WTC11 (cell line): ENCODE measurements around the gene FAM111A. TPM values are rescaled to one million over a fixed set of nuclear protein-coding genes. Genes with fewer than 3 reads are reported as not detected.

Experiments
- ATAC-seq: fragments of 200-7000 bp; cut with Tn5 transposase; 2 replicates; pipeline ENCODE4 v1.10.0; 2021; ENCODE audit warnings: mild to moderate bottlenecking, moderate library complexity
- CTCF ChIA-PET: fragments of 300-600 bp; sonication (Branson Sonifier 250); formaldehyde crosslinking; loops from one replicate; lab custom pipeline; 2021; ENCODE audit warnings: antibody characterized with exemption; lab: Charles Lee
- POLR2A ChIA-PET: fragments of 350-600 bp; sonication (Branson Sonifier 250); formaldehyde crosslinking; loops from one replicate; lab custom pipeline; 2021; ENCODE audit warnings: antibody characterized with exemption; lab: Charles Lee
- DNase-seq: peaks from one replicate; pipeline ENCODE4 v3.0.0; 2021; ENCODE audit warnings: low spot score
- H3K27ac Mint-ChIP-seq: 2 replicates; pipeline ENCODE4 v1.8.0; 2021; ENCODE audit warnings: mixed read lengths
- H3K27me3 Mint-ChIP-seq: 2 replicates; pipeline ENCODE4 v1.8.0; 2021; ENCODE audit warnings: low read depth, mild to moderate bottlenecking, moderate library complexity, mixed read lengths
- H3K36me3 Mint-ChIP-seq: 2 replicates; pipeline ENCODE4 v1.8.0; 2021; ENCODE audit warnings: mixed read lengths
- H3K4me1 Mint-ChIP-seq: 2 replicates; pipeline ENCODE4 v1.8.0; 2022; ENCODE audit warnings: mixed read lengths
- H3K4me3 Mint-ChIP-seq: 2 replicates; pipeline ENCODE4 v1.8.0; 2021; ENCODE audit warnings: mild to moderate bottlenecking, moderate library complexity, mixed read lengths
- H3K9me3 Mint-ChIP-seq: 2 replicates; pipeline ENCODE4 v1.8.0; 2021; ENCODE audit warnings: mixed read lengths
- ATF1 ChIP-seq: sonication (generic); formaldehyde crosslinking; IDR thresholded peaks from 2 replicates; pipeline ENCODE4 v1.8.1; 2023; ENCODE audit warnings: mild to moderate bottlenecking, moderate library complexity, missing genetic modification reagents
- ATF3 ChIP-seq: sonication (generic); formaldehyde crosslinking; conservative IDR thresholded peaks from 2 replicates; pipeline ENCODE4 v1.8.1; 2022; ENCODE audit warnings: mild to moderate bottlenecking, missing genetic modification reagents
- CREM ChIP-seq: sonication (generic); formaldehyde crosslinking; IDR thresholded peaks from 2 replicates; pipeline ENCODE4 v1.8.1; 2022; ENCODE audit warnings: mild to moderate bottlenecking, missing genetic modification reagents, moderate library complexity
- EMX1 ChIP-seq: fragments of 250-450 bp; sonication (Bioruptor Pico); IDR thresholded peaks from 2 replicates; pipeline ENCODE4 v1.8.0; 2021; ENCODE audit warnings: mild to moderate bottlenecking
- ERG ChIP-seq: fragments of 250-450 bp; sonication (Bioruptor Pico); IDR thresholded peaks from 2 replicates; pipeline ENCODE4 v1.8.0; 2021; ENCODE audit warnings: mild to moderate bottlenecking
- FOXP1 ChIP-seq: sonication (generic); formaldehyde crosslinking; IDR thresholded peaks from 2 replicates; pipeline ENCODE4 v1.8.0; 2022; ENCODE audit warnings: missing genetic modification reagents, mild to moderate bottlenecking, moderate library complexity, borderline replicate concordance
- GABPB1 ChIP-seq: sonication (generic); formaldehyde crosslinking; IDR thresholded peaks from 2 replicates; pipeline ENCODE4 v1.8.1; 2023; ENCODE audit warnings: mild to moderate bottlenecking, missing genetic modification reagents
- GRHL2 ChIP-seq: fragments of 250-450 bp; sonication (Bioruptor Pico); IDR thresholded peaks from 2 replicates; pipeline ENCODE4 v1.8.0; 2022; ENCODE audit warnings: mild to moderate bottlenecking, moderate library complexity; ENCODE audit not compliant: insufficient replicate concordance, severe bottlenecking
- IRF1 ChIP-seq: sonication (generic); formaldehyde crosslinking; IDR thresholded peaks from 2 replicates; pipeline ENCODE4 v1.8.0; 2023; ENCODE audit warnings: missing genetic modification reagents
- JAZF1 ChIP-seq: fragments of 250-450 bp; sonication (Bioruptor Pico); IDR thresholded peaks from 2 replicates; pipeline ENCODE4 v1.9.0; 2021; ENCODE audit warnings: moderate library complexity, mild to moderate bottlenecking, inconsistent platforms
- NR2C2 ChIP-seq: sonication (generic); formaldehyde crosslinking; IDR thresholded peaks from 2 replicates; pipeline ENCODE4 v1.8.0; 2022; ENCODE audit warnings: mild to moderate bottlenecking, missing genetic modification reagents
- PREB ChIP-seq: sonication (generic); formaldehyde crosslinking; IDR thresholded peaks from 2 replicates; pipeline ENCODE4 v1.8.1; 2022; ENCODE audit warnings: mild to moderate bottlenecking, missing genetic modification reagents, moderate library complexity, borderline replicate concordance
- RELA ChIP-seq: sonication (generic); formaldehyde crosslinking; IDR thresholded peaks from 2 replicates; pipeline ENCODE4 v1.8.1; 2022; ENCODE audit warnings: missing genetic modification reagents, mild to moderate bottlenecking, borderline replicate concordance
- RORB ChIP-seq: fragments of 250-450 bp; sonication (Bioruptor Pico); IDR thresholded peaks from 2 replicates; pipeline ENCODE4 v1.9.0; 2021; ENCODE audit warnings: mild to moderate bottlenecking
- SMAD4 ChIP-seq: sonication (generic); formaldehyde crosslinking; IDR thresholded peaks from 2 replicates; pipeline ENCODE4 v1.8.0; 2022; ENCODE audit warnings: mild to moderate bottlenecking, missing genetic modification reagents
- TCF7 ChIP-seq: sonication (generic); formaldehyde crosslinking; IDR thresholded peaks from 2 replicates; pipeline ENCODE4 v1.8.0; 2022; ENCODE audit warnings: mild to moderate bottlenecking, low read depth, missing genetic modification reagents, moderate library complexity
- TEAD4 ChIP-seq: sonication (generic); formaldehyde crosslinking; IDR thresholded peaks from 2 replicates; pipeline ENCODE4 v1.8.0; 2022; ENCODE audit warnings: mild to moderate bottlenecking, missing genetic modification reagents
- USF1 ChIP-seq: sonication (generic); formaldehyde crosslinking; IDR thresholded peaks from 2 replicates; pipeline ENCODE4 v1.8.0; 2022; ENCODE audit warnings: mild to moderate bottlenecking, missing genetic modification reagents
- ZBTB21 ChIP-seq: sonication (generic); formaldehyde crosslinking; IDR thresholded peaks from 2 replicates; pipeline ENCODE4 v1.8.1; 2023; ENCODE audit warnings: mild to moderate bottlenecking, missing genetic modification reagents, borderline replicate concordance
- ZMAT4 ChIP-seq: fragments of 250-450 bp; sonication (Bioruptor Pico); IDR thresholded peaks from 2 replicates; pipeline ENCODE4 v1.9.0; 2021; ENCODE audit warnings: mild to moderate bottlenecking
- ZNF232 ChIP-seq: sonication (generic); formaldehyde crosslinking; IDR thresholded peaks from 2 replicates; pipeline ENCODE4 v1.8.0; 2022; ENCODE audit warnings: mild to moderate bottlenecking, missing genetic modification reagents
- total RNA-seq: library from RNA; stranded (reverse); gene quantifications from 3 replicates; pipeline ENCODE4 v1.2.3, GENCODE V29; 2021
- TF ChIP-seq, protein P1 (sequence below): sonication (generic); formaldehyde crosslinking; conservative IDR thresholded peaks from 2 replicates; pipeline ENCODE4 v1.8.1; 2023; ENCODE audit warnings: mild to moderate bottlenecking, low read depth, missing genetic modification reagents, moderate library complexity
- TF ChIP-seq, protein P2 (sequence below): sonication (generic); formaldehyde crosslinking; IDR thresholded peaks from 2 replicates; pipeline ENCODE4 v1.8.0; 2022; ENCODE audit warnings: mild to moderate bottlenecking, missing genetic modification reagents
- TF ChIP-seq, protein P3 (sequence below): fragments of 250-450 bp; sonication (Bioruptor Pico); conservative IDR thresholded peaks from 2 replicates; pipeline ENCODE4 v1.9.0; 2021; ENCODE audit warnings: mild to moderate bottlenecking

The FAM111A gene
- total RNA-seq, 1 experiment from 2014 or later: 18.8 TPM

GRCh38 chr11:59144579-59145345 lies 2.1 kb downstream of the FAM111A start (continued):
- peak; percentile 94 for TF ChIP-seq SMAD4 (CRISPR knock-in tag)
- TF ChIP-seq, protein P1, sequence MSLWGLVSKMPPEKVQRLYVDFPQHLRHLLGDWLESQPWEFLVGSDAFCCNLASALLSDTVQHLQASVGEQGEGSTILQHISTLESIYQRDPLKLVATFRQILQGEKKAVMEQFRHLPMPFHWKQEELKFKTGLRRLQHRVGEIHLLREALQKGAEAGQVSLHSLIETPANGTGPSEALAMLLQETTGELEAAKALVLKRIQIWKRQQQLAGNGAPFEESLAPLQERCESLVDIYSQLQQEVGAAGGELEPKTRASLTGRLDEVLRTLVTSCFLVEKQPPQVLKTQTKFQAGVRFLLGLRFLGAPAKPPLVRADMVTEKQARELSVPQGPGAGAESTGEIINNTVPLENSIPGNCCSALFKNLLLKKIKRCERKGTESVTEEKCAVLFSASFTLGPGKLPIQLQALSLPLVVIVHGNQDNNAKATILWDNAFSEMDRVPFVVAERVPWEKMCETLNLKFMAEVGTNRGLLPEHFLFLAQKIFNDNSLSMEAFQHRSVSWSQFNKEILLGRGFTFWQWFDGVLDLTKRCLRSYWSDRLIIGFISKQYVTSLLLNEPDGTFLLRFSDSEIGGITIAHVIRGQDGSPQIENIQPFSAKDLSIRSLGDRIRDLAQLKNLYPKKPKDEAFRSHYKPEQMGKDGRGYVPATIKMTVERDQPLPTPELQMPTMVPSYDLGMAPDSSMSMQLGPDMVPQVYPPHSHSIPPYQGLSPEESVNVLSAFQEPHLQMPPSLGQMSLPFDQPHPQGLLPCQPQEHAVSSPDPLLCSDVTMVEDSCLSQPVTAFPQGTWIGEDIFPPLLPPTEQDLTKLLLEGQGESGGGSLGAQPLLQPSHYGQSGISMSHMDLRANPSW (CRISPR knock-in tag): no peak
- TF ChIP-seq CREM (CRISPR knock-in tag): peak; percentile 78; the same call in 1 of the 2 replicates
- TF ChIP-seq RORB (CRISPR knock-in tag): no peak
- TF ChIP-seq FOXP1 (CRISPR knock-in tag): peak; percentile 99
- no peak for TF ChIP-seq ERG (CRISPR knock-in tag)
- no peak for TF ChIP-seq GRHL2 (CRISPR knock-in tag)
- TF ChIP-seq ATF3 (CRISPR knock-in tag): peak; percentile 79; the same call in 1 of the 2 replicates
- TF ChIP-seq JAZF1: no peak
- TF ChIP-seq TEAD4 (CRISPR knock-in tag): peak; percentile 95
- no peak for TF ChIP-seq EMX1 (CRISPR knock-in tag)
- peak; percentile 91; the same call in 1 of the 2 replicates for TF ChIP-seq PREB (CRISPR knock-in tag)

GRCh38 chr11:59145534-59145933 lies 2.9 kb downstream of the FAM111A start:
- Mint-ChIP-seq H3K4me1 (peaks cover 42% of the 10 kb centered on the region), H3K36me3 (peaks cover 22% of the 10 kb centered on the region), H3K27me3 (peaks cover 13% of the 10 kb centered on the region), H3K27ac (no peak overlapping the region), H3K9me3 (peaks cover 5% of the 10 kb centered on the region; the same call in 1 of the 2 replicates), H3K4me3 (peak overlapping the region; percentile 86)
- TF ChIP-seq IRF1 (CRISPR knock-in tag) (no peak), USF1 (no peak), ZBTB21 (no peak), NR2C2 (CRISPR knock-in tag) (no peak), ZNF232 (CRISPR knock-in tag) (no peak), ATF1 (CRISPR knock-in tag) (no peak), GABPB1 (no peak), ZMAT4 (no peak), RELA (CRISPR knock-in tag) (no peak), TCF7 (CRISPR knock-in tag) (no peak)
- TF ChIP-seq, protein P2, sequence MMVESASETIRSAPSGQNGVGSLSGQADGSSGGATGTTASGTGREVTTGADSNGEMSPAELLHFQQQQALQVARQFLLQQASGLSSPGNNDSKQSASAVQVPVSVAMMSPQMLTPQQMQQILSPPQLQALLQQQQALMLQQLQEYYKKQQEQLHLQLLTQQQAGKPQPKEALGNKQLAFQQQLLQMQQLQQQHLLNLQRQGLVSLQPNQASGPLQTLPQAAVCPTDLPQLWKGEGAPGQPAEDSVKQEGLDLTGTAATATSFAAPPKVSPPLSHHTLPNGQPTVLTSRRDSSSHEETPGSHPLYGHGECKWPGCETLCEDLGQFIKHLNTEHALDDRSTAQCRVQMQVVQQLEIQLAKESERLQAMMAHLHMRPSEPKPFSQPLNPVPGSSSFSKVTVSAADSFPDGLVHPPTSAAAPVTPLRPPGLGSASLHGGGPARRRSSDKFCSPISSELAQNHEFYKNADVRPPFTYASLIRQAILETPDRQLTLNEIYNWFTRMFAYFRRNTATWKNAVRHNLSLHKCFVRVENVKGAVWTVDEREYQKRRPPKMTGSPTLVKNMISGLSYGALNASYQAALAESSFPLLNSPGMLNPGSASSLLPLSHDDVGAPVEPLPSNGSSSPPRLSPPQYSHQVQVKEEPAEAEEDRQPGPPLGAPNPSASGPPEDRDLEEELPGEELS (CRISPR knock-in tag): no peak
- TF ChIP-seq, protein P3, sequence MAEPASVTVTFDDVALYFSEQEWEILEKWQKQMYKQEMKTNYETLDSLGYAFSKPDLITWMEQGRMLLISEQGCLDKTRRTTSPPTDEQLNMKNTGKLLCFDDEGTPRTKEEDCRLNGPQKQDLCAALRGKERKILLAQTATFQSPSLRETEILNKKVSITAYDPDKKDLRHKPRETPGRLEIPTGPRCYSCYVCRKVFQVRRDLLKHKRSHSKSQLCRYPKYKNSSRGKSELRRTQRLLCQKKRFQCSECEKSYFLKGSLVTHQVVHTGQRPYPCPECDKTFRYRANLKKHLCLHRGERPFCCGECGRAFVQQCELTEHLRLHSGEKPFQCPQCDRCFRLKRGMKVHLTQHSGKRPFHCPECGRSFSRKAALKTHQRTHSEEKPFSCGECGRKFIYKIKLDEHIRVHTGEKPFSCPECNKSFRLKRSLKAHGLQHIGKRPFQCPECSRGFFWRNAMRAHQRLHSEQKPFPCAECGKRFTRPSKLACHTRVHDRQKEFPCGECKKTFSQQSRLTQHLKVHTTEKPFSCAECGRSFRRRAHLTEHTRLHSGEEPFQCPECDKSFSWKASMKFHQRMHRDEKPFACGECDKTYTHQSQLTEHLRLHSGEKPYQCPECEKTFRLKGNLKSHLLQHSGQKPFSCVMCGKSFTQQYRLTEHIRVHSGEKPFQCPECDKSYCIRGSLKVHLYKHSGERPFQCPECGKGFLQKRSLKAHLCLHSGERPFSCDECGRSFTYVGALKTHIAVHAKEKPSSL (CRISPR knock-in tag): no peak
- POLR2A ChIA-PET: interaction anchor here (0.9 to 1.5 kb wide), 3 partner anchors 13 to 41 kb away, joined by 4 to 5 read pairs (median 4); no protein-coding TSS in a partner anchor
- DNase-seq (no peak), ATAC-seq (no peak)
- CTCF ChIA-PET: interaction anchor here (0.6 to 4.7 kb wide), 12 partner anchors 10 to 245 kb away, joined by 3 to 46 read pairs (median 9); partner anchors contain the start of genes DTX4 and FAM111B
